ENCODE measurements around the gene POTEG.
"Not testable (repeated sequence)": the region's sequence is repeated elsewhere in the genome, so short reads cannot be mapped to it uniquely, and the experiment has no call there.

DNA sequence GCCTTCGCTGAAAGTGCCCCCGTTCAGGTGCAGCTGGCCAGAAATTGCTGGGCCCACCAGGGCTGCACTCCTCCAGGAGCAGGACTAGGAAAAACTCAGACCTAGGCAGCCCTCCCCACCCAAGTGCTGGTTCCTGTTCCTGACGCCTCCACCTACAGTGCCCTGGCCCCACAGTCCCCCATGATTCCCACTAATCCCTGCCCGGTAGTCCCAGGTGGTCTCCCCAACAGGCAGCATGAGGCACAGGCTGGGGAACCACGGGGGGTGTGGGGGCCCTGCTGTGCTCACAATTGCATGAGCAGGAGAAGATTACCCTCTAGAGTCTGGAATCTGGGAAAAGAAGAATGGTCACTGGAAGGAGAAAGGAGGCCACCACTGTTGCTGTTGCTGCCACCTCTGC is 46.4 kb upstream of the POTEG start:
- TF ChIP-seq, protein P1, sequence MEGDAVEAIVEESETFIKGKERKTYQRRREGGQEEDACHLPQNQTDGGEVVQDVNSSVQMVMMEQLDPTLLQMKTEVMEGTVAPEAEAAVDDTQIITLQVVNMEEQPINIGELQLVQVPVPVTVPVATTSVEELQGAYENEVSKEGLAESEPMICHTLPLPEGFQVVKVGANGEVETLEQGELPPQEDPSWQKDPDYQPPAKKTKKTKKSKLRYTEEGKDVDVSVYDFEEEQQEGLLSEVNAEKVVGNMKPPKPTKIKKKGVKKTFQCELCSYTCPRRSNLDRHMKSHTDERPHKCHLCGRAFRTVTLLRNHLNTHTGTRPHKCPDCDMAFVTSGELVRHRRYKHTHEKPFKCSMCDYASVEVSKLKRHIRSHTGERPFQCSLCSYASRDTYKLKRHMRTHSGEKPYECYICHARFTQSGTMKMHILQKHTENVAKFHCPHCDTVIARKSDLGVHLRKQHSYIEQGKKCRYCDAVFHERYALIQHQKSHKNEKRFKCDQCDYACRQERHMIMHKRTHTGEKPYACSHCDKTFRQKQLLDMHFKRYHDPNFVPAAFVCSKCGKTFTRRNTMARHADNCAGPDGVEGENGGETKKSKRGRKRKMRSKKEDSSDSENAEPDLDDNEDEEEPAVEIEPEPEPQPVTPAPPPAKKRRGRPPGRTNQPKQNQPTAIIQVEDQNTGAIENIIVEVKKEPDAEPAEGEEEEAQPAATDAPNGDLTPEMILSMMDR (IDR thresholded peaks at IDR 0.05) = not testable (repeated sequence)
- not testable (repeated sequence) for TF ChIP-seq POLR2A, EP300 (IDR thresholded peaks at IDR 0.05)

Measured in ovary (tissue), 3 donors.